Nephron (organoid): ENCODE measurements around the gene GNB1.
"Not testable (repeated sequence)": the region's sequence is repeated elsewhere in the genome, so short reads cannot be mapped to it uniquely, and the experiment has no call there.

Source experiments
- H3K27ac Mint-ChIP-seq, 3 experiments: 2 replicates each; pipeline ENCODE4 v1.8.0; 2020; ENCODE audit warnings: mixed read lengths in 3 of 3, mild to moderate bottlenecking in 2 of 3, moderate library complexity in 1 of 3
- H3K27me3 Mint-ChIP-seq: 2 replicates; pipeline ENCODE4 v1.8.0; 2021; ENCODE audit warnings: low read depth, mild to moderate bottlenecking, moderate library complexity, mixed read lengths
- H3K36me3 Mint-ChIP-seq: 2 replicates; pipeline ENCODE4 v1.8.0; 2020; ENCODE audit warnings: low read depth, mixed read lengths
- H3K4me1 Mint-ChIP-seq: 2 replicates; pipeline ENCODE4 v1.8.0; 2020; ENCODE audit warnings: mixed read lengths
- H3K4me3 Mint-ChIP-seq, 3 experiments: 2 replicates each; pipeline ENCODE4 v1.8.0; 2020; ENCODE audit warnings: mild to moderate bottlenecking in 3 of 3, mixed read lengths in 3 of 3, moderate library complexity in 2 of 3
- H3K9me3 Mint-ChIP-seq: 2 replicates; pipeline ENCODE4 v1.8.0; 2020; ENCODE audit warnings: mixed read lengths
- TF ChIP-seq, protein P1 (sequence below), 3 experiments: fragments of 200-600 bp; sonication (generic); IDR thresholded peaks; one replicate each; pipeline ENCODE4 v1.5.0; 2021; ENCODE audit warnings: antibody characterized with exemption in 3 of 3; ENCODE audit not compliant: unreplicated experiment in 3 of 3

The GNB1 gene

DNA sequence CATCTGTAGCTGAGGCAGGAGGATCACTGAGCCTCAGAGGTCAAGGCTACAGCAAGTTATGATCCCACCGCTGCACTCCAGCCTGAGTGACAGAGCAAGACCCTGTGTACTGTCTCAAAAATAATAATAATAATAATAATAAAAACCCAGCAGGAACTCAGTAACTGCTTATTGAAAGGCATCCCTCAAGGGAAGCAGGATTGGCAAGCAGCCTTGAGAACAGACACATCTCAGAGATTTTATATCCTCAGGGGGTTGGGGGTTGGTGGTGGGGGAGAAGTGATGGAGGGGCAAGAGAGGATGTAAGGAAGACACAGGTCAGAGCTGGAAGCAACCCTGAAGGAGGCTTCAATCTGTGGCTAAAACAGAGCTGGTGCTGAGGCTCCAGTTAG is 29.6 kb downstream of the GNB1 start:
- Mint-ChIP-seq H3K4me3 (no peak overlapping the region), H3K27ac (no peak overlapping the region), H3K9me3 (no peaks in the 10 kb centered on the region), H3K27me3 (no peaks in the 10 kb centered on the region), H3K4me1 (peaks cover 48% of the 10 kb centered on the region), H3K36me3 (peaks cover 8% of the 10 kb centered on the region)
- TF ChIP-seq, protein P1, sequence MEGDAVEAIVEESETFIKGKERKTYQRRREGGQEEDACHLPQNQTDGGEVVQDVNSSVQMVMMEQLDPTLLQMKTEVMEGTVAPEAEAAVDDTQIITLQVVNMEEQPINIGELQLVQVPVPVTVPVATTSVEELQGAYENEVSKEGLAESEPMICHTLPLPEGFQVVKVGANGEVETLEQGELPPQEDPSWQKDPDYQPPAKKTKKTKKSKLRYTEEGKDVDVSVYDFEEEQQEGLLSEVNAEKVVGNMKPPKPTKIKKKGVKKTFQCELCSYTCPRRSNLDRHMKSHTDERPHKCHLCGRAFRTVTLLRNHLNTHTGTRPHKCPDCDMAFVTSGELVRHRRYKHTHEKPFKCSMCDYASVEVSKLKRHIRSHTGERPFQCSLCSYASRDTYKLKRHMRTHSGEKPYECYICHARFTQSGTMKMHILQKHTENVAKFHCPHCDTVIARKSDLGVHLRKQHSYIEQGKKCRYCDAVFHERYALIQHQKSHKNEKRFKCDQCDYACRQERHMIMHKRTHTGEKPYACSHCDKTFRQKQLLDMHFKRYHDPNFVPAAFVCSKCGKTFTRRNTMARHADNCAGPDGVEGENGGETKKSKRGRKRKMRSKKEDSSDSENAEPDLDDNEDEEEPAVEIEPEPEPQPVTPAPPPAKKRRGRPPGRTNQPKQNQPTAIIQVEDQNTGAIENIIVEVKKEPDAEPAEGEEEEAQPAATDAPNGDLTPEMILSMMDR (IDR thresholded peaks at IDR 0.05; ENCODE audit: unreplicated experiment in 3 of 3), result no peak

DNA sequence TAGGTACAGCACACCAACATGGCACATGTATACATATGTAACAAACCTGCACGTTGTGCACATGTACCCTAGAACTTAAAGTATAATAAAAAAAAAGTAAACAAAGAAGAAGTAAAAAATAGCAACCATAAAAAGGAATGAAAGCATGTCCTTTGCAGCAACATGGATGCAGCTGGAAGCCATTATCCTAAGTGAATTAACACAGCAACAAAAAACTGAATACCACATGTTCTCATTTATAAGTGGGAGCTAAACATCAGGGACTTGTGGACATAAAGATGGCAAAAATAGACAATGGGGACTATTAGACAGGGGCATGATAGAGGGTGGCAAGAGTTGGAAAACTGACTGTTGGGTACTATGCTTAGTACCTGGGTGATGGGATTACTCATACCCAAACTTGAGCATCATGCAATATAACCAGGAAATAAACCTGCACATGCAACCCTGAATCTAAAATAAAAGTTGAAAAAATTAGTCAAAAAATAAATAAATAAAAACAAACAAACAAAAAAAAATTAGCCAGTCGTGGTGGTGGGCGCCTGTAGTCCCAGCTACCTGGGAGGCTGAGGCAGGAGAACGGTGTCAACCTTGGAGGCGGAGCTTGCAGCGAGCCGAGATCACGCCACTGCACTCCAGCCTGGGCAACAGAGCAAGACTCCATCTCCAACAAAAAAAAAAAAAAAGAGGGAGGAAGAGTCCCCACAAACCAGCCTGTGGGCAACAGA is 30.8 kb downstream of the GNB1 start:
- peaks cover 48% of the 10 kb centered on the region for H3K4me1 Mint-ChIP-seq
- not testable (repeated sequence) for H3K36me3 Mint-ChIP-seq, H3K9me3 Mint-ChIP-seq, H3K27me3 Mint-ChIP-seq, H3K4me3 Mint-ChIP-seq
- peak overlapping the region; percentile 53 to 90 (median 76) for H3K27ac Mint-ChIP-seq

DNA sequence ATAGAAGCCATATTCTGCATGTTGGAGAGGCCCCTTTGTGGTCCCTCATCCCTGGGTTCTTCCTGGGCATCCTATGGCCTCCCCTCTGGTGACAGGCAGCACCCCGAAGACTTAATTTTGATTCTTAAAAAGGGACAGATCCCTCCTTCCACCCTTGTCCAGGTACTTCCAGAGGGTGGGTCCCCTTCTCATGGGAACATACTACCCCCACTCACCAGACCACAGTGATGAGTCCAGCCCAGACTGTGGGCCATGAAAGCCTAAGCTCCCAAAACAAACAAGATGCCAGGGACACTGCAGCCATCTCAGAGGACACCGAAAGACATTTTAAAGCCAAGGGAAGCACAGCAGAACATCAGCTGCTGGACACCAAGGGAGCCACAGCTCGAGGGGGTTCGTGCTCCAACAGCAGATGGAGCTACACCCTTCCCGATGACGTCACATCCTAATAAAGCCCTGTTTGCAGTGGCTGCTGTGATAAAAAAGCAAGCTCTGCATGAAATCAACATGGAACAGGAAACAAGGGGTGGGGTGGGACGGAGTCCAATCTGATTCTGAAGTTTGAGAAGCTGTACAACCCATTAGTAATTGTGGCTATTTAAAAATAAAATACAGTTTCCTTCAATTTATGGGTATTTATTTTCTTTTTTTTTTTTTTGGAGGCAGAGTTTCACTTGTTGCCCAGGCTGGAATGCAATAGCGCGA is 32.4 kb downstream of the GNB1 start:
- Mint-ChIP-seq H3K4me1 (peaks cover 49% of the 10 kb centered on the region), H3K27ac (peak overlapping the region; percentile 53 to 70 (median 59)), H3K9me3 (no peaks in the 10 kb centered on the region), H3K36me3 (peaks cover 3% of the 10 kb centered on the region), H3K4me3 (no peak overlapping the region), H3K27me3 (no peaks in the 10 kb centered on the region)
- TF ChIP-seq, protein P1 (IDR thresholded peaks at IDR 0.05; ENCODE audit: unreplicated experiment in 3 of 3), result no peak

DNA sequence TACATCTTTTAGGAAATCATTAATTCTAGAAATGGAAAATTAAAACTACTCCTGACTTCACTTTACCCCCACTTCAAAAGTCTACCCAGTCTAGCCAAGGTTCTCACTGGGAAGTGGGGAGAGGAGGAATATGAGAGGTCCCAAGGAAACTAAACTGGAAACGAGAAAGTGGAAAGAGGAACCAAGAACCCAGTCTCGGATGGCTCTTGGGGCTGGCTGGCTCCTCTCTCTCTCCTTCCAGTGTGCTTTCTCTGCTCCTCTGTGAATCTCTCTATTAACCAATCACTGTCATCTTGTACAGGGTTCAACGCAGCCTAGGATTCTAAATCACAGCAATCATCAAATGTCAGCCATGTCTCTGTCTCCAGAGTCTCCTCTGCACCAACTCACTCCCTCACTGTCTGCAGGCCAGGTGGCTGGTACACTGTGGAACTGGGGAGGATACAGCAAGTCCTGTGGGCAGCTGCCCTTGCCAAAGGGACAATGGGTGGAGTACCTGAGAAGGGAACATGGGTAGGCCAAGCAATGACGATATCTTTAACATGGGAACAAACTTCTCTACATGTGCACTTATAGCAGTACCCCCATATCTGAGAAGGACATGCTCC is 33.7 kb downstream of the GNB1 start:
- H3K36me3 Mint-ChIP-seq, result peaks cover 9% of the 10 kb centered on the region
- no peak overlapping the region for H3K4me3 Mint-ChIP-seq
- no peaks in the 10 kb centered on the region for H3K9me3 Mint-ChIP-seq
- H3K27me3 Mint-ChIP-seq, result no peaks in the 10 kb centered on the region
- H3K4me1 Mint-ChIP-seq, result peaks cover 51% of the 10 kb centered on the region
- peak overlapping the region in 1 of 3 experiments; percentile 43 for H3K27ac Mint-ChIP-seq
- TF ChIP-seq, protein P1 (IDR thresholded peaks at IDR 0.05; ENCODE audit: unreplicated experiment in 3 of 3), result no peak

DNA sequence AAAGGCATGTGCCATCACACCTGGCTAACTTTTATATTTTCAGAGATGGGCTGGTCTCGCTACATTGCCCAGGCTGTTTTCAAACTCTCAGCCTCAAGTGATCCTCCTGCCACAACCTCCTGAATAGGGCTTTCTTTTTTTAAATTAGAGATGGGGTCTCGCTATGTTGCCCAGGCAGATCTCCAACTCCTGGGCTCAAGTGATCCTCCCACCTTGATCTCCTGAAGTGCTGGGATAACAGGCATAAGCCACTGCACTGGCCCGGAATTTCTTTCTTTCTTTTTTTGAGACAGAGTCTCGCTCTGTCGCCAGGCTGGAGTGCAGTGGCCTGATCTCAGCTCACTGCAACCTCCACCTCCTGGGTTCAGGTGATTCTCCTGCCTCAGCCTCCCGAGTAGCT is 34.7 kb downstream of the GNB1 start:
- peaks cover 12% of the 10 kb centered on the region for H3K36me3 Mint-ChIP-seq
- H3K27me3 Mint-ChIP-seq, result not testable (repeated sequence)

DNA sequence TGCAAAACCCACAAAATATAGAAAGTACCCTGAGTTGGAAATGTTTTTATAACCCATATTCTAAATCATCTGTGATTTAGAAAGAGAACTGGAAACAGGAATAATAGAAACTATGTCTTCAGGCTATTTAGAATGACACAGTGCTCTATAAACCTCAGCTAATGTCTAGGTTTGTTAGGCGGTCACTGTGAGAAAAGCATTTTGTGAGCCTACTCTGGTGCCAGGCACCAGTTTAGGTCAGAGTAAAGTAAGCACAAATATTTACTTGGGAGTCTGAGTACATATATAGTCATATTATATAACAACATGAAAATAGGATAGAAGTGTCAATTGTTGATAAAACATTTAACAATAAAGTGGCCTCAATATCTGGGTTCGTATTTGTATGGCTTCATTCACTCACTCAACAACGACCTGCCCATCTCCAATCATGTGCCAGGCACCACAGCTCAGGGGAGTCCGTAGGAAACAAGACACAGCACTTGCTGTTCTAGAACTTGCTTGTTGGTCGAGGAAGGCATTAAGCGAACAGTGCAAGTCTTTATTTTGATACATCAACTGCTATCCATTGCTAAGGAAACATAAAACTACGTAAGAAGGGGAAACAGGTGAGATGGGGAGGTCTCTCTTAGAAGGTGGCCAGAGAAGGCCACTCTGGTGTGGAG is 37.2 kb downstream of the GNB1 start:
- no peak overlapping the region for H3K4me3 Mint-ChIP-seq
- no peaks in the 10 kb centered on the region for H3K9me3 Mint-ChIP-seq
- peaks cover 41% of the 10 kb centered on the region for H3K4me1 Mint-ChIP-seq
- TF ChIP-seq, protein P1 (IDR thresholded peaks at IDR 0.05; ENCODE audit: unreplicated experiment in 3 of 3), result no peak
- H3K36me3 Mint-ChIP-seq, result peaks cover 17% of the 10 kb centered on the region
- peak overlapping the region in 2 of 3 experiments; percentile 0 to 48 for H3K27ac Mint-ChIP-seq
- no peaks in the 10 kb centered on the region for H3K27me3 Mint-ChIP-seq

More for the DNA sequence above, 34.7 kb downstream of the GNB1 start:
- not testable (repeated sequence) for H3K27ac Mint-ChIP-seq, H3K9me3 Mint-ChIP-seq, H3K4me3 Mint-ChIP-seq
- peaks cover 51% of the 10 kb centered on the region for H3K4me1 Mint-ChIP-seq
